Neural cell (in vitro differentiated cells): ENCODE data around the gene OR13H1. TPM values are rescaled to one million over a fixed set of nuclear protein-coding genes. Genes with fewer than 3 reads are reported as not detected.
"Not testable (repeated sequence)": the region's sequence is repeated elsewhere in the genome, so short reads cannot be mapped to it uniquely, and the experiment has no call there.

ENCODE experiments used
- H2AFZ ChIP-seq: fragments of 200-600, 300-800 bp; sonication (generic), shearing (Covaris generic); 2 replicates; pipeline ENCODE4 v1.6.0; 2014; ENCODE audit warnings: low read depth, mild to moderate bottlenecking, antibody characterized with exemption, low read length, moderate library complexity
- H3F3A ChIP-seq: fragments of 200-600 bp; shearing (Covaris generic); 2 replicates; pipeline ENCODE4 v1.6.1; 2016; ENCODE audit warnings: mild to moderate bottlenecking, moderate library complexity, mixed read lengths, antibody characterized with exemption, low read length; ENCODE audit not compliant: insufficient read depth, poor library complexity, severe bottlenecking
- H3K27ac ChIP-seq: fragments of 200-600, 300-800 bp; sonication (generic), shearing (Covaris generic); 2 replicates; pipeline ENCODE4 v1.5.1; 2014; ENCODE audit warnings: mild to moderate bottlenecking, low read length, moderate library complexity
- H3K27me3 ChIP-seq: fragments of 300-800, 200-600 bp; sonication (generic), shearing (Covaris generic); 2 replicates; pipeline ENCODE4 v1.6.0; 2014; ENCODE audit warnings: mild to moderate bottlenecking, low read depth, low read length, moderate library complexity; ENCODE audit not compliant: insufficient read depth
- H3K36me3 ChIP-seq: fragments of 300-800, 200-600 bp; sonication (generic), shearing (Covaris generic); 2 replicates; pipeline ENCODE4 v1.5.1; 2014; ENCODE audit warnings: mild to moderate bottlenecking, antibody characterized with exemption, low read length, moderate library complexity; ENCODE audit not compliant: insufficient read depth
- H3K4me2 ChIP-seq: fragments of 300-800, 200-600 bp; sonication (generic), shearing (Covaris generic); 2 replicates; pipeline ENCODE4 v1.6.0; 2014; ENCODE audit warnings: mild to moderate bottlenecking, low read length
- H3K4me3 ChIP-seq: fragments of 300-800, 200-600 bp; sonication (generic), shearing (Covaris generic); 2 replicates; pipeline ENCODE4 v1.5.1; 2014; ENCODE audit warnings: mild to moderate bottlenecking, low read length, moderate library complexity
- H3K79me2 ChIP-seq: fragments of 200-600 bp; shearing (Covaris generic); replicated peaks from 2 replicates; pipeline ENCODE4 v1.6.0; 2014; ENCODE audit warnings: mild to moderate bottlenecking, low read length, moderate library complexity; ENCODE audit not compliant: insufficient read depth
- H3K9ac ChIP-seq: fragments of 300-800, 200-600 bp; sonication (generic), shearing (Covaris generic); 2 replicates; pipeline ENCODE4 v1.6.1; 2016; ENCODE audit warnings: mild to moderate bottlenecking, low read length, mixed read lengths
- H3K9me2 ChIP-seq: fragments of 200-600 bp; shearing (Covaris generic); 2 replicates; pipeline ENCODE4 v1.6.1; 2016; ENCODE audit warnings: mild to moderate bottlenecking, low read length, mixed read lengths; ENCODE audit not compliant: insufficient read depth
- H3K9me3 ChIP-seq: fragments of 200-600, 300-800 bp; sonication (generic), shearing (Covaris generic); 2 replicates; pipeline ENCODE4 v1.6.1; 2016; ENCODE audit warnings: mild to moderate bottlenecking, mixed run types, low read length, moderate library complexity, mixed read lengths
- H4K20me1 ChIP-seq: fragments of 200-600 bp; shearing (Covaris generic); 2 replicates; pipeline ENCODE4 v1.6.1; 2016; ENCODE audit warnings: mild to moderate bottlenecking, mixed run types; ENCODE audit not compliant: insufficient read depth
- CTCF ChIP-seq: fragments of 450-650 bp; IDR thresholded peaks from 2 replicates; pipeline ENCODE4 v1.5.1; 2014; ENCODE audit warnings: antibody characterized with exemption, mild to moderate bottlenecking, moderate library complexity; ENCODE audit not compliant: poor library complexity, severe bottlenecking
- EP300 ChIP-seq: fragments of 450-650 bp; conservative IDR thresholded peaks from 2 replicates; pipeline ENCODE4 v1.6.1; 2014; ENCODE audit warnings: antibody characterized with exemption, mild to moderate bottlenecking, moderate library complexity; ENCODE audit not compliant: poor library complexity, severe bottlenecking
- EZH2 ChIP-seq: fragments of 200-600, 300-800 bp; shearing (Covaris generic), sonication (generic); IDR thresholded peaks from 2 replicates; pipeline ENCODE4 v1.6.1; 2014; ENCODE audit warnings: antibody characterized with exemption, low read length, borderline replicate concordance, mild to moderate bottlenecking; ENCODE audit not compliant: insufficient read depth, poor library complexity, severe bottlenecking
- MXI1 ChIP-seq: fragments of 450-650 bp; conservative IDR thresholded peaks from 2 replicates; pipeline ENCODE4 v1.6.1; 2014; ENCODE audit warnings: antibody characterized with exemption, mild to moderate bottlenecking; ENCODE audit not compliant: poor library complexity, severe bottlenecking
- POLR2AphosphoS5 ChIP-seq: IDR thresholded peaks from 2 replicates; pipeline ENCODE4 v1.6.1; 2012
- RAD21 ChIP-seq: fragments of 450-650 bp; conservative IDR thresholded peaks from 2 replicates; pipeline ENCODE4 v1.6.1; 2014; ENCODE audit warnings: antibody characterized with exemption, mild to moderate bottlenecking, moderate library complexity
- SMC3 ChIP-seq: fragments of 450-650 bp; conservative IDR thresholded peaks from 2 replicates; pipeline ENCODE4 v1.6.1; 2014; ENCODE audit warnings: antibody characterized with exemption, mild to moderate bottlenecking, moderate library complexity; ENCODE audit not compliant: poor library complexity
- TAF1 ChIP-seq: IDR thresholded peaks from 2 replicates; pipeline ENCODE4 v1.6.1; 2012; ENCODE audit warnings: low read depth
- polyA minus RNA-seq: library from RNA; depleted of rRNA, polyadenylated mRNA; stranded (reverse); fragments of >200 nt; gene quantifications from 2 replicates; pipeline ENCODE4 v1.2.3, GENCODE V29; 2014
- polyA plus RNA-seq: library from polyadenylated mRNA; depleted of rRNA; stranded (reverse); fragments of >200 nt; gene quantifications from 2 replicates; pipeline ENCODE4 v1.2.3, GENCODE V29; 2014
- TF ChIP-seq, protein P1 (sequence below): IDR thresholded peaks from 2 replicates; pipeline ENCODE4 v1.6.1; 2012; ENCODE audit warnings: borderline replicate concordance

The OR13H1 gene
- polyA plus RNA-seq = not detected in 2 replicates
- not detected in 2 replicates for polyA minus RNA-seq

- H3K4me2 ChIP-seq = no peak within 1 kb of the TSS
- H3K9me3 ChIP-seq = no peaks in the 10 kb centered on the region
- no peaks in the 10 kb centered on the region for H3K36me3 ChIP-seq
These were observed at the start of gene OR13H1 for GRCh38 chrX:131543774-131544173. TSS of gene OR13H1 (plus strand) at chrX:131544074. CDS start at chrX:131544074, 0 bp downstream.

GRCh38 chrX:131501556-131501955, 42.3 kb upstream of the OR13H1 start:
- not testable (repeated sequence) for H3K9ac ChIP-seq, H2AFZ ChIP-seq, H3K9me2 ChIP-seq, H3K79me2 ChIP-seq, H3K27me3 ChIP-seq, H3K4me3 ChIP-seq, H3F3A ChIP-seq, H3K27ac ChIP-seq, H3K9me3 ChIP-seq, H4K20me1 ChIP-seq, H3K4me2 ChIP-seq, H3K36me3 ChIP-seq

More at GRCh38 chrX:131543774-131544173, at the start of gene OR13H1:
- no peak within 1 kb of the TSS for H3K4me3 ChIP-seq
- TF ChIP-seq EP300 = no peak
- no peak for TF ChIP-seq MXI1
- no peak for TF ChIP-seq TAF1
- no peak for TF ChIP-seq EZH2
- no peak for TF ChIP-seq SMC3
- no peak for TF ChIP-seq RAD21
- TF ChIP-seq CTCF = no peak
- no peak for TF ChIP-seq POLR2AphosphoS5
- TF ChIP-seq, protein P1, sequence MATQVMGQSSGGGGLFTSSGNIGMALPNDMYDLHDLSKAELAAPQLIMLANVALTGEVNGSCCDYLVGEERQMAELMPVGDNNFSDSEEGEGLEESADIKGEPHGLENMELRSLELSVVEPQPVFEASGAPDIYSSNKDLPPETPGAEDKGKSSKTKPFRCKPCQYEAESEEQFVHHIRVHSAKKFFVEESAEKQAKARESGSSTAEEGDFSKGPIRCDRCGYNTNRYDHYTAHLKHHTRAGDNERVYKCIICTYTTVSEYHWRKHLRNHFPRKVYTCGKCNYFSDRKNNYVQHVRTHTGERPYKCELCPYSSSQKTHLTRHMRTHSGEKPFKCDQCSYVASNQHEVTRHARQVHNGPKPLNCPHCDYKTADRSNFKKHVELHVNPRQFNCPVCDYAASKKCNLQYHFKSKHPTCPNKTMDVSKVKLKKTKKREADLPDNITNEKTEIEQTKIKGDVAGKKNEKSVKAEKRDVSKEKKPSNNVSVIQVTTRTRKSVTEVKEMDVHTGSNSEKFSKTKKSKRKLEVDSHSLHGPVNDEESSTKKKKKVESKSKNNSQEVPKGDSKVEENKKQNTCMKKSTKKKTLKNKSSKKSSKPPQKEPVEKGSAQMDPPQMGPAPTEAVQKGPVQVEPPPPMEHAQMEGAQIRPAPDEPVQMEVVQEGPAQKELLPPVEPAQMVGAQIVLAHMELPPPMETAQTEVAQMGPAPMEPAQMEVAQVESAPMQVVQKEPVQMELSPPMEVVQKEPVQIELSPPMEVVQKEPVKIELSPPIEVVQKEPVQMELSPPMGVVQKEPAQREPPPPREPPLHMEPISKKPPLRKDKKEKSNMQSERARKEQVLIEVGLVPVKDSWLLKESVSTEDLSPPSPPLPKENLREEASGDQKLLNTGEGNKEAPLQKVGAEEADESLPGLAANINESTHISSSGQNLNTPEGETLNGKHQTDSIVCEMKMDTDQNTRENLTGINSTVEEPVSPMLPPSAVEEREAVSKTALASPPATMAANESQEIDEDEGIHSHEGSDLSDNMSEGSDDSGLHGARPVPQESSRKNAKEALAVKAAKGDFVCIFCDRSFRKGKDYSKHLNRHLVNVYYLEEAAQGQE = no peak
- H2AFZ ChIP-seq = no peak within 1 kb of the TSS
- no peaks in the 10 kb centered on the region for H3K79me2 ChIP-seq
- H3K9ac ChIP-seq = no peak within 1 kb of the TSS
- H3K27ac ChIP-seq = no peak within 1 kb of the TSS
- H3K27me3 ChIP-seq = no peaks in the 10 kb centered on the region
- no peaks in the 10 kb centered on the region for H3F3A ChIP-seq
- H3K9me2 ChIP-seq = no peaks in the 10 kb centered on the region
- H4K20me1 ChIP-seq = no peaks in the 10 kb centered on the region
